Right atrium auricular region (tissue), 2 donors: ENCODE measurements around the gene FSD1. TPM values are rescaled to one million over a fixed set of nuclear protein-coding genes. Genes with fewer than 3 reads are reported as not detected.

Experiments used
- DNase-seq: peaks from one replicate; pipeline ENCODE4 v3.0.0-alpha.2; 2019; ENCODE audit warnings: low spot score
- H3K27ac ChIP-seq, 2 donors: fragments of 200-600 bp; sonication (generic); 1 replicate in 1 of 2; 2 replicates in 1 of 2; pipeline ENCODE4 v1.5.1; 2016 to 2019
- H3K27me3 ChIP-seq, 2 donors: fragments of 200-600 bp; sonication (generic); one replicate each; pipeline versions ENCODE4 v1.5.1 to v1.6.0; 2017 to 2019
- H3K36me3 ChIP-seq: fragments of 200-600 bp; sonication (generic); one replicate; pipeline ENCODE4 v1.5.1; 2016
- H3K4me1 ChIP-seq, 2 donors: fragments of 200-600 bp; sonication (generic); one replicate each; pipeline versions ENCODE4 v1.5.1 to v1.6.0; 2017 to 2019
- H3K4me3 ChIP-seq, 2 donors: fragments of 200-600 bp; sonication (generic); 1 replicate in 1 of 2; 2 replicates in 1 of 2; pipeline ENCODE4 v1.5.1; 2017 to 2019; ENCODE audit warnings: mild to moderate bottlenecking in 1 of 2, moderate library complexity in 1 of 2
- H3K9me3 ChIP-seq, 2 donors: fragments of 200-600 bp; sonication (generic); one replicate each; pipeline ENCODE4 v1.5.1; 2019
- CTCF ChIP-seq, 2 donors: fragments of 200-600 bp; sonication (generic); IDR thresholded peaks; one replicate each; pipeline ENCODE4 v1.5.1; 2019; ENCODE audit warnings: antibody characterized with exemption in 2 of 2
- total RNA-seq, 2 donors: library from RNA; depleted of rRNA; stranded (reverse); fragments of >200 nt; gene quantifications; one replicate each; pipeline ENCODE4 v1.1.0, GENCODE V29; 2016

FSD1 gene
- total RNA-seq, 2 donors from 2014 or later: not detected

GRCh38 chr19:4298810-4299550 is 5.4 kb upstream of the FSD1 start:
- TF ChIP-seq CTCF (IDR thresholded peaks at IDR 0.05): no peak
- DNase-seq: no peak
- Histone ChIP-seq H3K4me1 (peaks cover 0 to under 1% of the 10 kb centered on the region in 2 donors), H3K36me3 (no peaks in the 10 kb centered on the region), H3K27ac (no peak overlapping the region), H3K4me3 (no peak overlapping the region), H3K9me3 (no peaks in the 10 kb centered on the region), H3K27me3 (no peaks in the 10 kb centered on the region)

- Histone ChIP-seq H3K27me3 (no peaks in the 10 kb centered on the region), H3K36me3 (no peaks in the 10 kb centered on the region), H3K9me3 (no peaks in the 10 kb centered on the region), H3K4me1 (peaks cover 0 to 7% of the 10 kb centered on the region in 2 donors), H3K27ac (no peak overlapping the region), H3K4me3 (no peak overlapping the region)
- no peak for TF ChIP-seq CTCF (IDR thresholded peaks at IDR 0.05)
- no peak for DNase-seq
Measured at GRCh38 chr19:4300589-4300988, 3.8 kb upstream of the FSD1 start.

DNA sequence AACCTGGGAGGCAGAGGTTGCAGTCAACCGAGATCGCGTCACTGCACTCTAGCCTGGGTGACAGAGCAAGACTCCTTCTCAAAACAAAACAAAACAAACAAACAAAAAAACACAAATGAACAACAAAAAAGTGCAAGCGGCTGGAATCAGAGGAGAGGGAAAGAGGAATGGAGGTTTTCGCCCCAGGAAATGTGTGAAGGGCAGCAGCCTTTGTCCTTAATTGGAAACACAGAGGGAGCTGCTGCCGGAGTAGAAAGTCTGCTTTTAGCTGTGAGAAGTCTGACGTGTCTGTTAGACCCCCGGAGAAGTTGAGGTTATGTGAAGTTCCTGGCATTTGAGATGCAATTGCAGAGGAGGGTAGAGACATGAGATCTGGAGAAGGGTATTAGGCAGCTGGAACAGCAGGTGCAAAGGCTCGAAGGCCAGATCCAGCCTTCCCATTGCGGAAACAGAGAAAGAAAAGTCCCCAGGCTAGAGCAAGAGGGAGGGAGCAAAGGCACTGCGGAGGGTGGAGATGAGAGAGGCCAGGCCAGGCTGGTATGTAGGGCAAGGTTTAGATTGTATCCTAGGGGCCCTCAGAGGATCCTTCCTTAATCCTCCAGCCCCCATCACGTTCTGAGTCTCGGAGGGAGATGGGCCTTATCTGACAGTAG is 2.7 kb upstream of the FSD1 start:
- Histone ChIP-seq H3K27me3 (no peaks in the 10 kb centered on the region), H3K4me3 (no peak overlapping the region), H3K36me3 (no peaks in the 10 kb centered on the region), H3K27ac (no peak overlapping the region), H3K4me1 (peaks cover 0 to 7% of the 10 kb centered on the region in 2 donors), H3K9me3 (no peaks in the 10 kb centered on the region)
- DNase-seq: no peak
- no peak for TF ChIP-seq CTCF (IDR thresholded peaks at IDR 0.05)

DNA sequence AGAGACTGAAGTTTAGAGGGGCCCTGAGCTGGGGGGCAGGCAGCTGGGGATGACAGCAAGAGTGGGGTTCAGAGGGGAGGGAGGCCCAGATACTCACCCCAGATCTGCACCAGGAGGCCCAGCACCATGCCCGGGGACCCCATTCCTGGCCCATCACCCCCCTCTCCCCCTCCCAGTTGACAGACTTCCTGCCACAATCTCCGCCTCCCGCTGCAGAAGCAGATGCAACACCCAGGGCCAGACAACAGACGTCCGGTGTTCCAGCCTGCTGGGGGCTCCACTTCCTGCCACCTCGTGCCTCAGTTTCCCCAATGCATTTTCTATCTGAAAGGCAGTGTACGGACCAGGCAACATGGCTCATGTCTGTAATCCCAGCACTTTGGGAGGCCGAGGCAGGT is 2.2 kb upstream of the FSD1 start, which contains the start of gene TMIGD2:
Gene TMIGD2 (minus strand): TSS at position 147 of the 398 bp plus-strand sequence. CDS start 4 bp downstream, at position 143.
- Histone ChIP-seq H3K36me3 (no peaks in the 10 kb centered on the region), H3K4me3 (no peak within 1 kb of the TSS), H3K9me3 (no peaks in the 10 kb centered on the region), H3K27me3 (no peaks in the 10 kb centered on the region), H3K27ac (no peak within 1 kb of the TSS), H3K4me1 (peaks cover 0 to 7% of the 10 kb centered on the region in 2 donors)
- TF ChIP-seq CTCF (IDR thresholded peaks at IDR 0.05): no peak
- DNase-seq: no peak

DNA sequence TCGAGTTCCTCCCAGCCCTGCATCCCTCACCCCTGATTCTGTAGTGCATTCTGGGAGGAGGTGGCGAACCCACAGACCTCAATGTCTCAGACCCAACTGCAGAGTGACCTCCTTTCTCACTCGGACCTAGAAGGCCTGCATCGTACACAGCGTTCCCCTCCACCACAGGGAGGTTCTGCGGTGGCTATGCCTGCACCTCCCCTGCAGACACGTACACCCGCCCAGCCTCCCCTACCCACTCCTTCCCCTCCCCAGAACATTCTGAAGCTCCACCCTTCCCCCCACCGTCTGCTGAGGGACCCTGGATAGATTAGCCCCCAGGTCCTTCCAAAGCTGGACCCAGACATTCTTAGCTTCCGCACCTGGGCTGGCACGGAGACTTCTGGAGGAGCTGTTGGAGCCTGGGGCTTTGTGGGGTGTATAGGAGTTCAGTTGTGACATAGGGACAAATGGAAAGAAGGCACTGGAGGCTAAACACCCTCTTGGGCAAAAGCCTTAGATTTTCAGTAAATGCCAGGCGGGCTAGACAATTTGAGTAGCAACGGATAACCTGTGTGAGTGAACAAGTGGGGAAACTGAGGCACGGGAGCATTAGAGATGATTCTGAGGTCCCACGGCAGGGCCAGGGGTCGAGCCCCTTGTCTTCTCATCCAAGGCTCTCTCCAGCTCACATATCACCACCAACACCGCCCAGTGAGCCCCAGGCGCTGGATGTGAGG is 420 bp upstream of the FSD1 start:
- Histone ChIP-seq H3K4me1 (peaks cover 0 to 7% of the 10 kb centered on the region in 2 donors), H3K27ac (no peak overlapping the region), H3K4me3 (peak overlapping the region in 1 of 2 donors; percentile 29), H3K36me3 (no peaks in the 10 kb centered on the region), H3K27me3 (no peaks in the 10 kb centered on the region), H3K9me3 (no peaks in the 10 kb centered on the region)
- DNase-seq: no peak
- no peak for TF ChIP-seq CTCF (IDR thresholded peaks at IDR 0.05)
